Loucy (cell line): ENCODE measurements around the gene CPED1.

Experiments
- EZH2phosphoT487 ChIP-seq: fragments of 200-600 bp; IDR thresholded peaks from 2 replicates; pipeline ENCODE4 v1.6.1; 2018; ENCODE audit warnings: antibody characterized with exemption, mild to moderate bottlenecking, moderate library complexity, borderline replicate concordance
- TF ChIP-seq, protein P1 (sequence below): fragments of 200-600 bp; sonication (generic); conservative IDR thresholded peaks from 2 replicates; pipeline ENCODE4 v1.5.1; 2014; ENCODE audit warnings: mild to moderate bottlenecking, antibody characterized with exemption, low read length

DNA sequence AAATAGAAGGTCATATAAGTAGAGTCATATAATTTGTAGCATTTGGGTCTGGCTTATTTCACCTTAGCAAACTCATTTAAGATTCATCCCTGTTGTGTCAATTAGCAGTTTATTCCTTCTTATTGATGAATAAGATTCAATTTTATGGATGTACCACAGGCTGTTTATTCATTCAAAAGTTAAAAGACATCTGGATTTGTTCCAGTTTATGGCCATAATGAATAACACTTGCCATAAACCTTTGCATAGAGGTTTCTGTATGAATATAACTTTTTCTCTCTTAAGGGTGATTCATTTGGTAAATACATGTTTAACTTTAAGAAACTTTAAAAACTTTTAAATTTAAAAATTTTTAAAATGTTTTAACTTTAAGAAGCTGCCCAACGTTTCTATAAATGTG lies 66.4 kb downstream of the CPED1 start:
- TF ChIP-seq, protein P1, sequence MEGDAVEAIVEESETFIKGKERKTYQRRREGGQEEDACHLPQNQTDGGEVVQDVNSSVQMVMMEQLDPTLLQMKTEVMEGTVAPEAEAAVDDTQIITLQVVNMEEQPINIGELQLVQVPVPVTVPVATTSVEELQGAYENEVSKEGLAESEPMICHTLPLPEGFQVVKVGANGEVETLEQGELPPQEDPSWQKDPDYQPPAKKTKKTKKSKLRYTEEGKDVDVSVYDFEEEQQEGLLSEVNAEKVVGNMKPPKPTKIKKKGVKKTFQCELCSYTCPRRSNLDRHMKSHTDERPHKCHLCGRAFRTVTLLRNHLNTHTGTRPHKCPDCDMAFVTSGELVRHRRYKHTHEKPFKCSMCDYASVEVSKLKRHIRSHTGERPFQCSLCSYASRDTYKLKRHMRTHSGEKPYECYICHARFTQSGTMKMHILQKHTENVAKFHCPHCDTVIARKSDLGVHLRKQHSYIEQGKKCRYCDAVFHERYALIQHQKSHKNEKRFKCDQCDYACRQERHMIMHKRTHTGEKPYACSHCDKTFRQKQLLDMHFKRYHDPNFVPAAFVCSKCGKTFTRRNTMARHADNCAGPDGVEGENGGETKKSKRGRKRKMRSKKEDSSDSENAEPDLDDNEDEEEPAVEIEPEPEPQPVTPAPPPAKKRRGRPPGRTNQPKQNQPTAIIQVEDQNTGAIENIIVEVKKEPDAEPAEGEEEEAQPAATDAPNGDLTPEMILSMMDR, result no peak
- TF ChIP-seq EZH2phosphoT487, result no peak
